Right forelimb (tissue), 1 donor: ENCODE measurements around the gene LLGL2.
"Not testable (repeated sequence)": the region's sequence is repeated elsewhere in the genome, so short reads cannot be mapped to it uniquely, and the experiment has no call there.

Experiments
- DNase-seq: peaks from one replicate; pipeline ENCODE4 v3.0.0-alpha.2; 2018

Gene LLGL2

GRCh38 chr17:75507733-75508719 is 17.5 kb upstream of the LLGL2 start:
- no peak for DNase-seq

GRCh38 chr17:75508931-75509361 is 16.6 kb upstream of the LLGL2 start:
- DNase-seq, result no peak

GRCh38 chr17:75509528-75510258 is 15.8 kb upstream of the LLGL2 start:
- no peak for DNase-seq

- DNase-seq, result no peak
Measured at GRCh38 chr17:75511270-75511609, 14.3 kb upstream of the LLGL2 start.

GRCh38 chr17:75511610-75512575 is 13.6 kb upstream of the LLGL2 start:
- DNase-seq, result peak; percentile 45

- DNase-seq, result no peak
Measured at GRCh38 chr17:75512926-75513640, 12.4 kb upstream of the LLGL2 start.

- no peak for DNase-seq
Measured at GRCh38 chr17:75513641-75514000, 11.9 kb upstream of the LLGL2 start.

- no peak for DNase-seq
Measured at GRCh38 chr17:75514299-75514918, 11.1 kb upstream of the LLGL2 start.

GRCh38 chr17:75514919-75515495 is 10.5 kb upstream of the LLGL2 start:
- no peak for DNase-seq

GRCh38 chr17:75515496-75516254 is 9.8 kb upstream of the LLGL2 start, which contains the start of gene CASKIN2:
CASKIN2 (minus strand) TSS chr17:75515537; CDS start chr17:75513804, 1,733 bp downstream.
- peak; percentile 99 for DNase-seq

GRCh38 chr17:75516255-75516618 is 9.3 kb upstream of the LLGL2 start, which contains the start of gene TSEN54:
TSEN54 (plus strand) TSS chr17:75516528; CDS start chr17:75516561, 33 bp downstream.
- DNase-seq, result peak; percentile 96

GRCh38 chr17:75516619-75517296 is 8.7 kb upstream of the LLGL2 start:
- DNase-seq, result no peak

GRCh38 chr17:75517297-75517865 is 8.1 kb upstream of the LLGL2 start:
- no peak for DNase-seq

- DNase-seq, result no peak
Measured at GRCh38 chr17:75518201-75518600, 7.3 kb upstream of the LLGL2 start.

- no peak for DNase-seq
Measured at GRCh38 chr17:75518983-75519537, 6.4 kb upstream of the LLGL2 start.

- not testable (repeated sequence) for DNase-seq
Measured at GRCh38 chr17:75520413-75520812, 5.1 kb upstream of the LLGL2 start.

- no peak for DNase-seq
Measured at GRCh38 chr17:75521290-75521689, 4.2 kb upstream of the LLGL2 start.

- no peak for DNase-seq
Measured at GRCh38 chr17:75521951-75522727, 3.4 kb upstream of the LLGL2 start.
